B cell (primary cell): ENCODE results near the gene GON4L.

Source experiments
- CTCF ChIP-seq: fragments of 200-600 bp; IDR thresholded peaks from one replicate; pipeline ENCODE4 v1.8.0; 2022; ENCODE audit warnings: antibody characterized with exemption, mild to moderate bottlenecking
- EZH2 ChIP-seq: IDR thresholded peaks from 2 replicates; pipeline ENCODE4 v1.6.1; 2012; ENCODE audit warnings: borderline replicate concordance, low read depth, mild to moderate bottlenecking, moderate library complexity, low read length; ENCODE audit not compliant: insufficient read depth, poor library complexity, severe bottlenecking

- TF ChIP-seq CTCF, result no peak
- no peak for TF ChIP-seq EZH2
These were observed 47.9 kb downstream of the GON4L start for GRCh38 chr1:155809088-155809487.
